ENCODE data around the gene PARD6G. TPM values are rescaled to one million over a fixed set of nuclear protein-coding genes. Genes with fewer than 3 reads are reported as not detected.
"Not testable (repeated sequence)": the region's sequence is repeated elsewhere in the genome, so short reads cannot be mapped to it uniquely, and the experiment has no call there.

PARD6G gene
- total RNA-seq, 2 donors from 2014 or later, result not detected

- H3K27me3 Mint-ChIP-seq (ENCODE audit: low read depth), result peaks cover 39% of the 10 kb centered on the region
- H3K4me1 Mint-ChIP-seq (ENCODE audit: low read depth), result peaks cover 4% of the 10 kb centered on the region
- no peak overlapping the region for H3K4me3 Mint-ChIP-seq
- DNase-seq (no peak), ATAC-seq (replicated peaks in 1 of 2) (no peak)
- peaks cover 5 to 12% of the 10 kb centered on the region in 2 donors for H3K9me3 Mint-ChIP-seq
- no peak overlapping the region for H3K27ac Mint-ChIP-seq
- peaks cover 3 to 5% of the 10 kb centered on the region in 2 donors for H3K36me3 Mint-ChIP-seq (ENCODE audit: insufficient read depth in 2 of 2)
Observed at GRCh38 chr18:80166240-80166639, 81.1 kb downstream of the PARD6G start.

- not testable (repeated sequence) for H3K4me3 Mint-ChIP-seq; H3K27ac Mint-ChIP-seq; DNase-seq; H3K4me1 Mint-ChIP-seq (ENCODE audit: low read depth); H3K36me3 Mint-ChIP-seq (ENCODE audit: insufficient read depth in 2 of 2); ATAC-seq (replicated peaks in 1 of 2)
- Mint-ChIP-seq H3K9me3 (peaks cover 5 to 12% of the 10 kb centered on the region in 2 donors), H3K27me3 (ENCODE audit: low read depth) (peaks cover 38% of the 10 kb centered on the region)
Observed at GRCh38 chr18:80164727-80165355, 82.5 kb downstream of the PARD6G start.

GRCh38 chr18:80163183-80163582 is 84.1 kb downstream of the PARD6G start:
- DNase-seq (no peak), ATAC-seq (replicated peaks in 1 of 2) (no peak)
- Mint-ChIP-seq H3K9me3 (peaks cover 5 to 12% of the 10 kb centered on the region in 2 donors), H3K4me3 (no peak overlapping the region), H3K36me3 (ENCODE audit: insufficient read depth in 2 of 2) (peaks cover 3 to 5% of the 10 kb centered on the region in 2 donors), H3K4me1 (ENCODE audit: low read depth) (no peaks in the 10 kb centered on the region), H3K27me3 (ENCODE audit: low read depth) (peaks cover 28% of the 10 kb centered on the region), H3K27ac (no peak overlapping the region)

GRCh38 chr18:80161781-80162417 is 85.4 kb downstream of the PARD6G start:
- H3K27ac Mint-ChIP-seq, result no peak overlapping the region
- peaks cover 31% of the 10 kb centered on the region for H3K27me3 Mint-ChIP-seq (ENCODE audit: low read depth)
- peaks cover 5 to 12% of the 10 kb centered on the region in 2 donors for H3K9me3 Mint-ChIP-seq
- DNase-seq, result no peak
- H3K36me3 Mint-ChIP-seq (ENCODE audit: insufficient read depth in 2 of 2), result peaks cover 3 to 5% of the 10 kb centered on the region in 2 donors
- no peaks in the 10 kb centered on the region for H3K4me1 Mint-ChIP-seq (ENCODE audit: low read depth)
- ATAC-seq (replicated peaks in 1 of 2), result no peak
- no peak overlapping the region for H3K4me3 Mint-ChIP-seq

- ATAC-seq (replicated peaks in 1 of 2), result peak; percentile 88 to 90
- peaks cover 21% of the 10 kb centered on the region for H3K27me3 Mint-ChIP-seq (ENCODE audit: low read depth)
- peak overlapping the region; percentile 15 to 52 for H3K4me3 Mint-ChIP-seq
- DNase-seq, result peak; percentile 64 to 68
- H3K9me3 Mint-ChIP-seq, result peaks cover 0 to 6% of the 10 kb centered on the region in 2 donors
- peaks cover 0 to 2% of the 10 kb centered on the region in 2 donors for H3K36me3 Mint-ChIP-seq (ENCODE audit: insufficient read depth in 2 of 2)
- H3K4me1 Mint-ChIP-seq (ENCODE audit: low read depth), result no peaks in the 10 kb centered on the region
- no peak overlapping the region for H3K27ac Mint-ChIP-seq
Observed at GRCh38 chr18:80159713-80160636, 87.3 kb downstream of the PARD6G start.

GRCh38 chr18:80158365-80158764 is 88.9 kb downstream of the PARD6G start:
- no peak for ATAC-seq (replicated peaks in 1 of 2)
- no peaks in the 10 kb centered on the region for H3K36me3 Mint-ChIP-seq (ENCODE audit: insufficient read depth in 2 of 2)

GRCh38 chr18:80157708-80158343 is 89.5 kb downstream of the PARD6G start:
- Mint-ChIP-seq H3K4me1 (ENCODE audit: low read depth) (no peaks in the 10 kb centered on the region), H3K27ac (no peak overlapping the region), H3K27me3 (ENCODE audit: low read depth) (peaks cover 21% of the 10 kb centered on the region), H3K4me3 (no peak overlapping the region), H3K9me3 (no peaks in the 10 kb centered on the region), H3K36me3 (ENCODE audit: insufficient read depth in 2 of 2) (no peaks in the 10 kb centered on the region)
- DNase-seq, result peak; percentile 72 to 77
- ATAC-seq (replicated peaks in 1 of 2), result no peak

More at GRCh38 chr18:80158365-80158764, 88.9 kb downstream of the PARD6G start:
- Mint-ChIP-seq H3K4me1 (ENCODE audit: low read depth) (no peaks in the 10 kb centered on the region), H3K27ac (no peak overlapping the region), H3K27me3 (ENCODE audit: low read depth) (peaks cover 21% of the 10 kb centered on the region), H3K4me3 (no peak overlapping the region), H3K9me3 (no peaks in the 10 kb centered on the region)
- no peak for DNase-seq

- Mint-ChIP-seq H3K4me3 (no peak overlapping the region), H3K9me3 (no peaks in the 10 kb centered on the region), H3K4me1 (ENCODE audit: low read depth) (no peaks in the 10 kb centered on the region), H3K36me3 (ENCODE audit: insufficient read depth in 2 of 2) (peaks cover 0 to under 1% of the 10 kb centered on the region in 2 donors), H3K27me3 (ENCODE audit: low read depth) (peaks cover 25% of the 10 kb centered on the region), H3K27ac (no peak overlapping the region)
- peak; percentile 91 to 94 for ATAC-seq (replicated peaks in 1 of 2)
- DNase-seq, result peak; percentile 65 to 66
Observed at GRCh38 chr18:80154293-80154692, 93.0 kb downstream of the PARD6G start.

GRCh38 chr18:80149667-80150066 is 97.6 kb downstream of the PARD6G start:
- H3K4me1 Mint-ChIP-seq (ENCODE audit: low read depth), result peaks cover 18% of the 10 kb centered on the region
- H3K36me3 Mint-ChIP-seq (ENCODE audit: insufficient read depth in 2 of 2), result peaks cover 0 to 7% of the 10 kb centered on the region in 2 donors
- no peak overlapping the region for H3K4me3 Mint-ChIP-seq
- no peaks in the 10 kb centered on the region for H3K9me3 Mint-ChIP-seq
- no peak for DNase-seq
- no peak for ATAC-seq (replicated peaks in 1 of 2)
- no peak overlapping the region for H3K27ac Mint-ChIP-seq
- H3K27me3 Mint-ChIP-seq (ENCODE audit: low read depth), result peaks cover 19% of the 10 kb centered on the region

- H3K4me1 Mint-ChIP-seq (ENCODE audit: low read depth), result peaks cover 18% of the 10 kb centered on the region
- no peak for DNase-seq
- H3K27me3 Mint-ChIP-seq (ENCODE audit: low read depth), result peaks cover 19% of the 10 kb centered on the region
- H3K9me3 Mint-ChIP-seq, result no peaks in the 10 kb centered on the region
- H3K4me3 Mint-ChIP-seq, result peak overlapping the region; percentile 84 to 90
- ATAC-seq (replicated peaks in 1 of 2), result no peak
- peaks cover 0 to 7% of the 10 kb centered on the region in 2 donors for H3K36me3 Mint-ChIP-seq (ENCODE audit: insufficient read depth in 2 of 2)
- no peak overlapping the region for H3K27ac Mint-ChIP-seq
Observed at GRCh38 chr18:80148326-80149199, 98.8 kb downstream of the PARD6G start.

GRCh38 chr18:80147418-80148325 is 99.6 kb downstream of the PARD6G start:
- H3K4me1 Mint-ChIP-seq (ENCODE audit: low read depth), result peaks cover 18% of the 10 kb centered on the region
- H3K27me3 Mint-ChIP-seq (ENCODE audit: low read depth), result peaks cover 19% of the 10 kb centered on the region
- H3K9me3 Mint-ChIP-seq, result no peaks in the 10 kb centered on the region
- peaks cover 0 to 7% of the 10 kb centered on the region in 2 donors for H3K36me3 Mint-ChIP-seq (ENCODE audit: insufficient read depth in 2 of 2)
- peak overlapping the region; percentile 60 for H3K27ac Mint-ChIP-seq
- peak overlapping the region; percentile 84 to 90 for H3K4me3 Mint-ChIP-seq
- DNase-seq (peak; percentile 79 to 80), ATAC-seq (replicated peaks in 1 of 2) (peak; percentile 87 to 88)
